ENCODE measurements around the gene BST1.

The BST1 gene

GRCh38 chr4:15676899-15677298 is 26.0 kb upstream of the BST1 start:
- DNase-seq = no peak

GRCh38 chr4:15677507-15677988 is 25.3 kb upstream of the BST1 start:
- DNase-seq = no peak

GRCh38 chr4:15681067-15681371 is 21.8 kb upstream of the BST1 start:
- DNase-seq = no peak

- DNase-seq = peak; percentile 99
Observed at GRCh38 chr4:15681372-15682241, 21.3 kb upstream of the BST1 start, which contains the start of gene FAM200B. TSS of gene FAM200B (plus strand) at chr4:15681827. CDS start at chr4:15686978, 5,151 bp downstream.

- DNase-seq = no peak
Observed at GRCh38 chr4:15682242-15683142, 20.4 kb upstream of the BST1 start.

- no peak for DNase-seq
Observed at GRCh38 chr4:15683143-15683495, 19.7 kb upstream of the BST1 start.

- no peak for DNase-seq
Observed at GRCh38 chr4:15684498-15684897, 18.4 kb upstream of the BST1 start.

GRCh38 chr4:15688051-15688450 is 14.8 kb upstream of the BST1 start:
- DNase-seq = no peak

GRCh38 chr4:15689540-15689939 is 13.3 kb upstream of the BST1 start:
- DNase-seq = no peak

GRCh38 chr4:15690020-15690809 is 12.7 kb upstream of the BST1 start:
- no peak for DNase-seq

- DNase-seq = no peak
Observed at GRCh38 chr4:15691346-15692135, 11.3 kb upstream of the BST1 start.

- no peak for DNase-seq
Observed at GRCh38 chr4:15692602-15693001, 10.3 kb upstream of the BST1 start.

GRCh38 chr4:15694431-15694830 is 8.4 kb upstream of the BST1 start:
- DNase-seq = no peak

- no peak for DNase-seq
Observed at GRCh38 chr4:15695240-15695699, 7.6 kb upstream of the BST1 start.

- DNase-seq = no peak
Observed at GRCh38 chr4:15695729-15696128, 7.1 kb upstream of the BST1 start.

GRCh38 chr4:15696866-15697265 is 6.0 kb upstream of the BST1 start:
- DNase-seq = no peak

- DNase-seq = no peak
Observed at GRCh38 chr4:15703439-15703838, 574 bp downstream of the BST1 start.

- no peak for DNase-seq
Observed at GRCh38 chr4:15704129-15704528, 1.3 kb downstream of the BST1 start.

GRCh38 chr4:15706646-15707362 is 3.9 kb downstream of the BST1 start:
- DNase-seq = no peak

- no peak for DNase-seq
Observed at GRCh38 chr4:15707363-15707715, 4.5 kb downstream of the BST1 start.

- no peak for DNase-seq
Observed at GRCh38 chr4:15711762-15712161, 8.9 kb downstream of the BST1 start.

- no peak for DNase-seq
Observed at GRCh38 chr4:15712214-15712613, 9.3 kb downstream of the BST1 start.
